Hindlimb muscle (tissue), 1 donor: ENCODE measurements around the gene SOX15. TPM values are rescaled to one million over a fixed set of nuclear protein-coding genes. Genes with fewer than 3 reads are reported as not detected.

Experiments
- DNase-seq: peaks from one replicate; pipeline ENCODE4 v3.0.0-alpha.2; 2013
- polyA plus RNA-seq: library from polyadenylated mRNA; unstranded; fragments of 120-200 nt; gene quantifications from one replicate; pipeline ENCODE4 v1.2.1, GENCODE V29; 2013; ENCODE audit not compliant: insufficient read length

Gene SOX15
- polyA plus RNA-seq, 1 donor, result 2.3 TPM

DNA sequence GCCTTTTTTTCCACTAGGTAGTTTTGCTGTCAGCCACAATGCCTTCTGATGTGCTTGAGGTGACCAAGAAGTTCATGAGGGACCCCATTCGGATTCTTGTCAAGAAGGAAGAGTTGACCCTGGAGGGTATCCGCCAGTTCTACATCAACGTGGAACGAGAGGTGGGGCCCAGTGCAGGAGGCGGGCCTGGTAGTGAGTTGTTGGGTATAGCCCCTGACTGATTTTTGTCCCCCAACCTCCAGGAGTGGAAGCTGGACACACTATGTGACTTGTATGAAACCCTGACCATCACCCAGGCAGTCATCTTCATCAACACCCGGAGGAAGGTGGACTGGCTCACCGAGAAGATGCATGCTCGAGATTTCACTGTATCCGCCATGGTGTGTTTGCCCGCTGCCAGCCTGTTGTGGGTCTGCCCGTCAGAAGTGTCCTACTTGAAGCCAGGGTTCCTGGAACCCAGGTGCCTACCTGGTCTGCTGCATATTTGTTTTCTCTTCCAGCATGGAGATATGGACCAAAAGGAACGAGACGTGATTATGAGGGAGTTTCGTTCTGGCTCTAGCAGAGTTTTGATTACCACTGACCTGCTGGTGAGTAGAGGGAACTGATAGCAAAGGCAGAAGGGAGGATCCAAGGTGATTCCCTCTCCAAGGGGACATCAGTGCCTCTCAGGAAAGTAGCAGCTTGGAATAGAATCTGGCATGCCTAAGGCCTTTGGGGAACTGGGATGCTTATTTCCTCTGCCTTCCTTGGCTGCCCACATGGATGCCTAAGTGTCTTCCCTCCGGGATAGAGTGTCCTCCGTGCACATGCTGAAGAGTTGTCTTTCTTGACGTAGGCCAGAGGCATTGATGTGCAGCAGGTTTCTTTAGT is 12.3 kb downstream of the SOX15 start:
- DNase-seq, result no peak

DNA sequence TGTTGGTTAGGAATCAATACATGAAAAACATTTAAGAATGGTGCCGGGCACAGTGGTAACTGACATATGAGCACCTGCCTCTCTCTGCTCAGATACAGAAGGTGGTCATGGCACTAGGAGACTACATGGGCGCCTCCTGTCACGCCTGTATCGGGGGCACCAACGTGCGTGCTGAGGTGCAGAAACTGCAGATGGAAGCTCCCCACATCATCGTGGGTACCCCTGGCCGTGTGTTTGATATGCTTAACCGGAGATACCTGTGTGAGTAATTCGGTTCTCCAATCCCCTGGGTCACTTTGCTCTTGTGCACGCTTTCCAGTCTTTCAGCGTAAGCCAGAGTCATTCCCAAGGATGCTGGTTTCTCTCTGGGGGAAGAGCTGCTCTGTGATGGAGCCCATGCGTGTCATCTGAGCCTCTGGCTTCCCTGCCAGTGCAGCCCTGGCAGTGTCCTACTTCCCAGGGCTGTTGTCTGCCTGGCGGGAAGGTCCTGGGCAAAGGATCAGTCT is 13.4 kb downstream of the SOX15 start:
- no peak for DNase-seq

DNA sequence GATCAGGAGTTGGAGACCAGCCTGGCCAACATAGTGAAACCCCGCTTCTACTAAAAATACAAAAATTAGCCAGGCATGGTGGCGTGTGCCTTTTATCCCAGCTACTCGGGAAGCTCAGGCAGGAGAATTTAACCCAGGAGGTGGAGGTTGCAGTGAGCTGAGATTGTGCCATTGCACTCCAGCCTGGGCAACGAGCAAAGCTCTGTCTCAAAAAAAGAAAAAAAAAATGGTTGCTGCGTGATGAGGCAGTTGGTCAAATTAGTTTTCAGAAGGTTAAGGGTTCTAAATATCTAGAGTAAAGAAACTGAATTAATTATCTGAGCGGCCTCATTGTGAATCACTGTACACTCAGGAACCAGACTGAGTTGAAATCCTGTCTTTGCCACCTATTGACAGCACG is 13.9 kb downstream of the SOX15 start:
- DNase-seq, result no peak

DNA sequence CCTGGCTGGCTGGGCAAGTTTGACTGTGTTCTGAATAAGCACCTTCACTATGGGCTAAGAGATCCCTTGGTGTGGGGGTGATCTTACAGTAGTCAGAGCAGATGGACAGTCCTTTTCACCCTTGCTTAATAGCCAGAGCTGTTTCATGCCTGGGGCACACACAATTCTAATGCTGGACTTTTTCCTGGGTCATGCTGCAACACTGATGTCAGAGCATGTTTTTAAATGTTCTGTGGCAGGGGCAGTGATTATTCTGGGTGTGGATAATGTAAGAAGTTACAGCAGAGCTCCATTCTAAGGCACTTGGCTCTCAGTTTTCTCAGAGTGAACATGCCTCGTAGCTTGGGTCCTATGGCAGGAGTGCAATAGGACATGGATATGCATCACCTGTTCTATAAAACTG is 14.4 kb downstream of the SOX15 start:
- DNase-seq, result no peak

DNA sequence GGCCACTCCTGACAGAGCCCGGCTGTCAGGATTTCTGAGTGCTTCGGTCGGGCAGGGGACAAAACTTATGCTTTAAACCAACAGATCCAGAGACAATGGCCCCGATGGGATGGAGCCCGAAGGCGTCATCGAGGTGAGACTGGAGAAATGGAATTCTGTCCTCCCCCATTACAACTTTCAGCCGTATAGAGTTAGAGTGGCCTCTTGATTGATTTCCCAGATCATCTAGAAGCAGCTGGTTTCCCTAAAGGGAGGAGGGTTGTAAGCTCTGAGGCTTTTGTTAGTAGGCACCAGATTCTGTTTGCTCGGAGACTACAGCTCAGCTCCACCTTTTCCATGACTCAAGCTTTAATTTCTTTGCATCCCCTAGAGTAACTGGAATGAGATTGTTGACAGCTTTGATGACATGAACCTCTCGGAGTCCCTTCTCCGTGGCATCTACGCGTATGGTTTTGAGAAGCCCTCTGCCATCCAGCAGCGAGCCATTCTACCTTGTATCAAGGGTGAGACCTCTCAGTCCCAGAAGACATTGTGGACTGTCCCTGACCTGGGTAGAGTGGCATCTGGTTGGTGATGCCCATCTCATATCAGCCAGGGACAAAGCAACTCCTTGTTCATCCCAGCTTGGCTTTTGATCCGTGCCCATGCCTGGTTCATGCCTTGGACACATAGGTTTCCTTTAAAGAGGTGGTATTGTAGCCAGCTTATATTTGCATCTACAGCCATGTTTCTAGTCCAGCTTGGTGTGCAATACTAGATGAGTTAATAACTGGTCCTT is 15.5 kb downstream of the SOX15 start:
- DNase-seq, result no peak

DNA sequence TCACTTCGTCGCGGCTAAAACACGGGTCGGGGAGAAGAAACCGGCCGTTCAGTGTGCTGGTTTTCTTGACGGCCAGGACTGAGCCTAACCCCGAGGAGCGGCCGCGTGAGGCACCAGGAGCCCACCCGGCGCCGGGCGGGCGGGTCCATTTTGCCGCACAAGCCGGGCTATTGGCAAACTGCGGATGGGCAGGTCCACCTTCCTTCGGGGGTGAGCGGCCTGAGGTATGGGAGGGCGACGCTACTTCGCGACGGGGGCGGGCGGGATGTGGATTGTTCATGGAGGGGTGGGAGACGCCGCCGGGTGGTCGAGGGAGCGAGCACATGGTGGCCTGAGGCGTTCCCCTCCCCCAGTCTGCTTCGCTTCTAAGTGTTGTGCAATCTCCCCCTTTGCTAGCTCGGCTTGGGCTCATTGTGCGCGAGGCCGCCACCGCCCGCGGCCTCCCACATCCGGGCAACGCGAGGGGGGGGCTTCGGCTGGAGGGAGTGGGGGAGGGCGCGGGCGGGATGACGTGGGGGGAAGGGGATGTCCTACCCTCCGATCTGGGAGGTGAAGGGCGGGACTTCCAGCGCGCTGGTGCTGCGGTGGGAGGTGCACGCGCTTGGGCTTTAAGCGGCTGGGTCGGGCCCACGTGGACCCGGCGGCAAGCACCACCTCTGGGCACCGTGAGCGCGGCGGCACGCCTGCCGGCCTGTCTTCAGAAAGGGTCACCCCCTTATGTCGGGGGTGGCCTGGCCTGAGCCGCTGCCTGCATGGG is 16.4 kb downstream of the SOX15 start:
- DNase-seq, result peak; percentile 94

DNA sequence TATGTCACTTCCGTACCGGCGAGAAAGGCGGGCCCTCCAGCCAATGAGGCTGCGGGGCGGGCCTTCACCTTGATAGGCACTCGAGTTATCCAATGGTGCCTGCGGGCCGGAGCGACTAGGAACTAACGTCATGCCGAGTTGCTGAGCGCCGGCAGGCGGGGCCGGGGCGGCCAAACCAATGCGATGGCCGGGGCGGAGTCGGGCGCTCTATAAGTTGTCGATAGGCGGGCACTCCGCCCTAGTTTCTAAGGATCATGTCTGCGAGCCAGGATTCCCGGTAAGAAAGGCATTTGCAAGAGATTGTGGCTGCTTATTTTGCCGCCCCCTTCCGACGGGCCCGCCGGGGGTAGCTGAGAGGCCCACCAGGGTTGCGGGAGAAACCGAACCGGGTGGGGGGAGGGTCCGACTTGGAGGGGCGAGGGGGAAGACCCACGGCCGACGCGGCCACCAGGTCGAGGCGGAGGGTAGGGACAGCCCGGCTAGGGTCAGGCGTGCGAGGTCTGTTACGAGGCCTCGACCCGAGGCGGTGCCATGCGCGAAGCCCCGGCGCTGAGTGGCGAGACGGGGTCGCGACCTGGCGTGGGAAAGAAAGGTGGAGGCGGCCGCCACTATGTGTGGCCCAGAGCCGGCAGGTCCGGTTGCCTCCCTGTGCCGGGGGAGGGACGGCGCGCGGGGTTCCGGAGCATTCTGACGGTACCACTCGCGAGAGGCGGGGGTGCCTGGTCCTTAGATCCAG is 17.1 kb downstream of the SOX15 start:
- peak; percentile 99 for DNase-seq

DNA sequence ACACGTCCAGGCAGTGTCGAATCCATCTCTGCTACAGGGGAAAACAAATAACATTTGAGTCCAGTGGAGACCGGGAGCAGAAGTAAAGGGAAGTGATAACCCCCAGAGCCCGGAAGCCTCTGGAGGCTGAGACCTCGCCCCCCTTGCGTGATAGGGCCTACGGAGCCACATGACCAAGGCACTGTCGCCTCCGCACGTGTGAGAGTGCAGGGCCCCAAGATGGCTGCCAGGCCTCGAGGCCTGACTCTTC is 17.6 kb downstream of the SOX15 start:
- DNase-seq, result no peak

DNA sequence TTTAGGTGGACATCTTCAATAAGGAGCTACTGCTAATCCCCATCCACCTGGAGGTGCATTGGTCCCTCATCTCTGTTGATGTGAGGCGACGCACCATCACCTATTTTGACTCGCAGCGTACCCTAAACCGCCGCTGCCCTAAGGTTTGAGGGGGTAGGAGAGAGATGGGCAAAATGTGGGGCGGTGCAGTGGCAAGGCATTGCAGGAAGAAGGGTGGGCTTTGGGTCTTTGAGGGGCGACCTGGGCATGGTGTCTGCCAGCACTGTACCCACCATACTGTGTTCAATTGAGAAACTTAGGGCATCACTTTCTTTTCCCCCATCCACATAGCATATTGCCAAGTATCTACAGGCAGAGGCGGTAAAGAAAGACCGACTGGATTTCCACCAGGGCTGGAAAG is 19.5 kb downstream of the SOX15 start:
- DNase-seq, result no peak

DNA sequence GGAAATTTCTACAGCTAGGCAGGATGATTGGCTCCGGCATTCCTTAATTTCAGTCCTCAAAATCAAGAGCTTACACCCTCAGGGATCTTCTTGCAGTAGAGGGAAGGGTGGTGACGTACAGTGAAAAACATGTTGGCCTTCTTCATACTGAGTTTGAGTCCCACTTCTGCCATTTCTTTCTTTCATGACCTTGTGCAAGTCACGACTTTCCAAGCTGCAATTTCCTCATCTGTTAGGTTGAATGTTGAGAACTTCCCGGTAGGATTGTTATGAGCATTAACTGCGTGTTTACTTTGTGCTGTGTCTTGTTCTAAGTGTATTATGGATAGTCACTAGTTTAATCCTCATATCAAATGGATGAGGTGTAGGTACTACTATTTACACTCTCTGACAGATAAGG is 20.3 kb downstream of the SOX15 start:
- DNase-seq, result no peak

DNA sequence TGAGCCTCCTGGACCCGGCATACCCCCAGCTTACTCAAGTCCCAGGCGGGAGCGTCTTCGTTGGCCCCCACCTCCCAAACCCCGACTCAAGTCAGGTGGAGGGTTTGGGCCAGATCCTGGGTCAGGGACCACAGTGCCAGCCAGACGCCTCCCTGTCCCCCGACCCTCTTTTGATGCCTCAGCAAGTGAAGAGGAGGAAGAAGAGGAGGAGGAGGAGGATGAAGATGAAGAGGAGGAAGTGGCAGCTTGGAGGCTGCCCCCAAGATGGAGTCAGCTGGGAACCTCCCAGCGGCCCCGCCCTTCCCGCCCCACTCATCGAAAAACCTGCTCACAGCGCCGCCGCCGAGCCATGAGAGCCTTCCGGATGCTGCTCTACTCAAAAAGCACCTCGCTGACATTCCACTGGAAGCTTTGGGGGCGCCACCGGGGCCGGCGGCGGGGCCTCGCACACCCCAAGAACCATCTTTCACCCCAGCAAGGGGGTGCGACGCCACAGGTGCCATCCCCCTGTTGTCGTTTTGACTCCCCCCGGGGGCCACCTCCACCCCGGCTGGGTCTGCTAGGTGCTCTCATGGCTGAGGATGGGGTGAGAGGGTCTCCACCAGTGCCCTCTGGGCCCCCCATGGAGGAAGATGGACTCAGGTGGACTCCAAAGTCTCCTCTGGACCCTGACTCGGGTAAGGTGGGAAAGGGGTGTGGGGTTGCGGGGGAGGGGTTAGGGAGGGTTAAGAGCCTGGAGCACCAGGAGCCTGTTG is 26.6 kb downstream of the SOX15 start:
- DNase-seq, result no peak

DNA sequence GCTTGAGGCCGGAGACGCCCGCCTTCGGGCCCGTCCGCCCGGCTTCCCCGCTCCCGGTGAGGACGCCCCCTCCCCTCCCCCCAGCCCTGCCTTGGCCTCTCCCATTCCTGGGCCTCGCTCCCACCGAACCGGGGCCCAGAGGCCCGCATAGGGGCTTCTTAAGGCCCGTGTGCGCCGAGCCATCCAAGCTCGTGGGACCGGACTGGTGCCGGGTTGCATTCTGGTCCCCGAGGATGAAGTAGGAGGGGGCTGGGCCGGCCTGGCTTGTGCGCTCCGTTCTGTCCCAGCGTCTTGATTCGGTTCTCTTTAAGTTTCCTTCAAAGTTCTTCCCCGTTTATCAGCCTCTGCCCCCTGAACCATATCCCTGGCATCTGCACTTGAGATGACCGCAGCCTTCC is 27.7 kb downstream of the SOX15 start:
- no peak for DNase-seq

DNA sequence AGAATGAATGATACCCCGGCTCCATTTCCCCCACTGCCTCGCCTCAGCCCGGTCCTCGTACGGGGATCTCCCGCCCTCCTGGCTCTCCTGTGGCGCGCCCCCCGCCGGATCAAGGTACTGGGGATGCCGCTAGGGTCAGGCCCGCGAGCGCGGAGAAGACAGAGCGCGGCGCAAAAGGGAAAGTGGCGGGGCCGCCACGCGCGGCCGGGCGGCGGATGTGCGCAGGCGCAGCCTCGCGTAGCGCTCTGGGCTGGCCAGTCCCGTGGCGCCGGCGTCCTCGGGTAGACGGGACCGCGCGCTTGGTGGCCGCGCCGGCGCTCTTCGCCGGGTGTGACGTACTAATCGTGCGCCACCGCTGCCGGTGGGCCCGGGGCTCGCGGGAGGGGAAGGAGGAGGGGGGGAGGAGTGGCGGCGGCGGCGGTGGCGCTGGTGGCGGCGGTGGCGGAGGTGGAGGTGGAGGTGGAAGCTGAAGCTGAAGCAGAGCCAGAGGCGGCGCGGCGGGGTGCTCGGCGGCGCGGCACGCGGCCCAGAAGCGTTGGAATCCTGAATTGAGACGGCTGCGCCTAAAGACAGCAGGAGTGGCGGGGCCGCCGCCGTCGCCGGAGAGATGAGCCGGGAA is 28.2 kb downstream of the SOX15 start, which contains the start of gene SENP3:
Gene SENP3, plus strand, starts transcription at position 331 of the 619 bp plus-strand sequence. CDS start 1,158 bp downstream, outside the sequence.
- peak; percentile 94 for DNase-seq

DNA sequence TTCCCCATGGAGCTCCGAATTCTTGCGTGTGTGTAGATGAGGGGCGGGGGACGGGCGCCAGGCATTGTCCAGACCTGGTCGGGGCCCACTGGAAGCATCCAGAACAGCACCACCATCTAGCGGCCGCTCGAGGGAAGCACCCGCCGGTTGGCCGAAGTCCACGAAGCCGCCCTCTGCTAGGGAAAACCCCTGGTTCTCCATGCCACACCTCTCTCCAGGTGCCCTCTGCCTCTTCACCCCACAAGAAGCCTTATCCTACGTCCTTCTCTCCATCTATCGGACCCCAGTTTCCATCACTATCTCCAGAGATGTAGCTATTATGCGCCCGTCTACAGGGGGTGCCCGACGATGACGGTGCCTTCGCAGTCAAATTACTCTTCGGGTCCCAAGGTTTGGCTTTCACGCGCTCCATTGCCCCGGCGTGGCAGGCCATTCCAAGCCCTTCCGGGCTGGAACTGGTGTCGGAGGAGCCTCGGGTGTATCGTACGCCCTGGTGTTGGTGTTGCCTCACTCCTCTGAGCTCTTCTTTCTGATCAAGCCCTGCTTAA is 28.8 kb downstream of the SOX15 start:
- DNase-seq, result peak; percentile 90

DNA sequence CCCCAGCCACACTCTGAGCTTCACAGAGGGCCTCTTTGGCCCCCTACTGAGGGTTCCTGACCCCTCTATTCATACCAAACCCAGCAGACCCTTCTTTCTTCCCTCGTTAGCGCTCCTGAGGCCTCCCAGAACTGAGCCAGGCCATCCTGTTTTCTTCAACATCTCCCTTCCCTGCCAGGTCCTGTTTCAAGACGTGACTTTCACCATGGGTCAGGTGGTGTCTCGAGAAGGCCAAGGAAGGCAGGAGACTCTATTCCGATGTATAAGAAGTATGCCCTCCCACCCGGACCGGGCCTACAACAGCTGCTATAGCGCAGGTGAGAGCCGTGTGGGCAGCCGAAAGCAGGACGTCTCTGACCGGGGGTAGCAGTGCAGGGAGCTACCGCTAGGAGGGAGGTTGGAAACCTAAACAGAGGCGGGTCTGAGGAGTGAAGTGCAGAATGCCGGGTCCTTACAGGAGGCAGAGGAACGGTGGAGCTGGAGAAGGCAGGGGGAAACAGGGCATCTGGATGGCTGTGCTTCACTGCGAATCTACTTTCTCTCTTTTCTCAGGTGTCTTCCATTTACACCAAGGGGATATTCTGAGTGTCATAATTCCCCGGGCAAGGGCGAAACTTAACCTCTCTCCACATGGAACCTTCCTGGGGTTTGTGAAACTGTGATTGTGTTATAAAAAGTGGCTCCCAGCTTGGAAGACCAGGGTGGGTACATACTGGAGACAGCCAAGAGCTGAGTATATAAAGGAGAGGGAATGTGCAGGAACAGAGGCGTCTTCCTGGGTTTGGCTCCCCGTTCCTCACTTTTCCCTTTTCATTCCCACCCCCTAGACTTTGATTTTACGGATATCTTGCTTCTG is 29.5 kb downstream of the SOX15 start:
- DNase-seq, result no peak

DNA sequence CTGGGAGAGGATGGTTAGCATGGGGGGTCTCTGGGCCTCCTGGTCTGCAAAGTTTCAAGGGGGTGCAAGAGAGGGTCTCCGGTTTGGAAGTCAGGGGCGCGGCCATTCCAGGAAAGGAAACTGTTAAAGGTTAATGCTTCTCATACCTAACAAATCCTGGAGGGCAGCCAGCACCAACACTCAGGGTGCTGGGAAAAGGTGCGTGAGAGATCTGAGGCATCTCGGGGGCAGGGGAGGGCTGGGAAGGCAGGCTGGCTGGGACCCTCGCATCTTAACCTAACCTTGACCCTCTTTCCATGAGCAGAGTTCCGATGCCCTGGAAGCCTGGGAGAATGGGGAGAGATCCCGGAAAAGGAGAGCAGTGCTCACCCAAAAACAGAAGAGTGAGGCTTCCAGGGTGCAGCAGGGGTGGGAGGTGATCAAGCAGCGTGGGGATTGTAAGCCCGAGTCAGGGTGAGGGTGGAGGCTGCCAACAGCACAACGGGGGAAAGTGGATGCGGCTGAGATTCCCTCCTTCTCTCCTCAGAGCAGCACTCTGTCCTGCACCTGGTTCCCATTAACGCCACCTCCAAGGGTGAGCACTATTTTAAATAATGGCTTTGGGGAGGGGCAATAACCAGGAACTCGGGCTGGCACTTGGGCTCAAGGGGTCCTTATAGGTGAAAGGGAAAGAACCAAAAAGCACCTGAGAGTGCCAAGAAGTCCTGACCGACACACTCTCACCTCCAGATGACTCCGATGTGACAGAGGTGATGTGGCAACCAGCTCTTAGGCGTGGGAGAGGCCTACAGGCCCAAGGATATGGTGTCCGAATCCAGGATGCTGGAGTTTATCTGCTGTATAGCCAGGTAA is 30.3 kb downstream of the SOX15 start:
- DNase-seq, result no peak

DNA sequence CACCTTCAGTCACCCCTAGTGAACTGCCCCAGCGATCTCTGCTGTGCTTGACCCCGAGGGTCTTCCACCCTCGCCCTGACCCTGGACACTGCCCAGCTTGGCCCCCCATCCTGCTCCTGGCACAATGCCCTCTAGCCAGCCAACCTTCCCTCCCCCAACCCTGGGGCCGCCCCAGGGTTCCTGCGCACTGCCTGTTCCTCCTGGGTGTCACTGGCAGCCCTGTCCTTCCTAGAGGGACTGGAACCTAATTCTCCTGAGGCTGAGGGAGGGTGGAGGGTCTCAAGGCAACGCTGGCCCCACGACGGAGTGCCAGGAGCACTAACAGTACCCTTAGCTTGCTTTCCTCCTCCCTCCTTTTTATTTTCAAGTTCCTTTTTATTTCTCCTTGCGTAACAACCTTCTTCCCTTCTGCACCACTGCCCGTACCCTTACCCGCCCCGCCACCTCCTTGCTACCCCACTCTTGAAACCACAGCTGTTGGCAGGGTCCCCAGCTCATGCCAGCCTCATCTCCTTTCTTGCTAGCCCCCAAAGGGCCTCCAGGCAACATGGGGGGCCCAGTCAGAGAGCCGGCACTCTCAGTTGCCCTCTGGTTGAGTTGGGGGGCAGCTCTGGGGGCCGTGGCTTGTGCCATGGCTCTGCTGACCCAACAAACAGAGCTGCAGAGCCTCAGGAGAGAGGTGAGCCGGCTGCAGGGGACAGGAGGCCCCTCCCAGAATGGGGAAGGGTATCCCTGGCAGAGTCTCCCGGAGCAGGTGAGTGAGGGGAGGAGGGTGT is 31.2 kb downstream of the SOX15 start, which contains the start of gene TNFSF13:
Gene TNFSF13, plus strand, starts transcription at position 207 of the 776 bp plus-strand sequence. Its CDS starts 290 bp downstream, at position 497.
- DNase-seq, result no peak
